Gastroesophageal sphincter (tissue), 3 donors: ENCODE results near the gene TBC1D22B.

ENCODE experiments used
- POLR2A ChIP-seq, 2 donors: fragments of 450-650 bp; IDR thresholded peaks; one replicate each; pipeline ENCODE4 v1.6.1; 2017; ENCODE audit warnings: antibody characterized with exemption in 2 of 2, mild to moderate bottlenecking in 2 of 2, moderate library complexity in 1 of 2
- TF ChIP-seq, protein P1 (sequence below), 4 experiments: fragments of 200-600 bp in 2 of 4; fragments of 450-650 bp in 2 of 4; sonication (generic) in 1 of 4; IDR thresholded peaks; one replicate each; pipeline ENCODE4 v1.5.1; 2017 to 2019; ENCODE audit warnings: antibody characterized with exemption in 4 of 4, mild to moderate bottlenecking in 2 of 4, moderate library complexity in 2 of 4

GRCh38 chr6:37222992-37223391 lies 34.6 kb upstream of the TBC1D22B start:
- TF ChIP-seq, protein P1, sequence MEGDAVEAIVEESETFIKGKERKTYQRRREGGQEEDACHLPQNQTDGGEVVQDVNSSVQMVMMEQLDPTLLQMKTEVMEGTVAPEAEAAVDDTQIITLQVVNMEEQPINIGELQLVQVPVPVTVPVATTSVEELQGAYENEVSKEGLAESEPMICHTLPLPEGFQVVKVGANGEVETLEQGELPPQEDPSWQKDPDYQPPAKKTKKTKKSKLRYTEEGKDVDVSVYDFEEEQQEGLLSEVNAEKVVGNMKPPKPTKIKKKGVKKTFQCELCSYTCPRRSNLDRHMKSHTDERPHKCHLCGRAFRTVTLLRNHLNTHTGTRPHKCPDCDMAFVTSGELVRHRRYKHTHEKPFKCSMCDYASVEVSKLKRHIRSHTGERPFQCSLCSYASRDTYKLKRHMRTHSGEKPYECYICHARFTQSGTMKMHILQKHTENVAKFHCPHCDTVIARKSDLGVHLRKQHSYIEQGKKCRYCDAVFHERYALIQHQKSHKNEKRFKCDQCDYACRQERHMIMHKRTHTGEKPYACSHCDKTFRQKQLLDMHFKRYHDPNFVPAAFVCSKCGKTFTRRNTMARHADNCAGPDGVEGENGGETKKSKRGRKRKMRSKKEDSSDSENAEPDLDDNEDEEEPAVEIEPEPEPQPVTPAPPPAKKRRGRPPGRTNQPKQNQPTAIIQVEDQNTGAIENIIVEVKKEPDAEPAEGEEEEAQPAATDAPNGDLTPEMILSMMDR (IDR thresholded peaks at IDR 0.05): no peak
- TF ChIP-seq POLR2A (IDR thresholded peaks at IDR 0.05): no peak
